Trophoblast cell (in vitro differentiated cells and primary cell): ENCODE measurements around the gene ASPRV1.

Experiments used
- DNase-seq, 2 donors: peaks; one replicate each; pipeline ENCODE4 v3.0.0-alpha.2; 2016
- H2AFZ ChIP-seq: 2 replicates; pipeline ENCODE4 v1.6.1; 2013; ENCODE audit warnings: low read length, moderate library complexity, mild to moderate bottlenecking; ENCODE audit not compliant: insufficient read depth, poor library complexity
- H2AK5ac ChIP-seq: 2 replicates; pipeline ENCODE4 v1.6.1; 2013; ENCODE audit warnings: mild to moderate bottlenecking, low read length
- H2BK120ac ChIP-seq: 2 replicates; pipeline ENCODE4 v1.6.1; 2013; ENCODE audit warnings: low read length, mild to moderate bottlenecking, moderate library complexity; ENCODE audit not compliant: insufficient read depth, poor library complexity
- H2BK12ac ChIP-seq: 2 replicates; pipeline ENCODE4 v1.6.1; 2013; ENCODE audit warnings: mild to moderate bottlenecking, low read length, moderate library complexity
- H2BK5ac ChIP-seq: 2 replicates; pipeline ENCODE4 v1.6.1; 2013; ENCODE audit warnings: low read length, low read depth, moderate library complexity, mild to moderate bottlenecking; ENCODE audit not compliant: poor library complexity
- H3K14ac ChIP-seq: 2 replicates; pipeline ENCODE4 v1.6.1; 2013; ENCODE audit warnings: mild to moderate bottlenecking, low read length
- H3K18ac ChIP-seq: 2 replicates; pipeline ENCODE4 v1.6.1; 2013; ENCODE audit warnings: mild to moderate bottlenecking, low read length
- H3K23ac ChIP-seq: 2 replicates; pipeline ENCODE4 v1.6.1; 2013; ENCODE audit warnings: low read length
- H3K27ac ChIP-seq: 2 replicates; pipeline ENCODE4 v1.5.1; 2013; ENCODE audit warnings: low read depth, mild to moderate bottlenecking, inconsistent platforms, low read length, moderate library complexity
- H3K27me3 ChIP-seq: 2 replicates; pipeline ENCODE4 v1.6.1; 2013; ENCODE audit warnings: inconsistent platforms, mild to moderate bottlenecking, low read length, moderate library complexity; ENCODE audit not compliant: insufficient read depth
- H3K36me3 ChIP-seq, 2 experiments: 1 replicate in 1 of 2; 2 replicates in 1 of 2; pipeline ENCODE4 v1.6.1; 2013; ENCODE audit warnings: low read length in 2 of 2, mild to moderate bottlenecking in 2 of 2, moderate library complexity in 1 of 2; ENCODE audit not compliant: insufficient read depth in 2 of 2, control insufficient read depth in 1 of 2
- H3K4ac ChIP-seq: 2 replicates; pipeline ENCODE4 v1.6.1; 2013; ENCODE audit warnings: low read depth, mild to moderate bottlenecking, low read length, moderate library complexity
- H3K4me1 ChIP-seq, 2 experiments: 1 replicate in 1 of 2; 2 replicates in 1 of 2; pipeline ENCODE4 v1.6.1; 2013; ENCODE audit warnings: low read length in 2 of 2, mild to moderate bottlenecking in 2 of 2, moderate library complexity in 1 of 2; ENCODE audit not compliant: insufficient read depth in 2 of 2, control insufficient read depth in 1 of 2
- H3K4me2 ChIP-seq: 2 replicates; pipeline ENCODE4 v1.6.1; 2013; ENCODE audit warnings: inconsistent platforms, mild to moderate bottlenecking, low read length, moderate library complexity
- H3K4me3 ChIP-seq: 2 replicates; pipeline ENCODE4 v1.5.1; 2013; ENCODE audit warnings: mild to moderate bottlenecking, low read depth, low read length, inconsistent platforms
- H3K79me1 ChIP-seq: one replicate; pipeline ENCODE4 v1.6.1; 2013; ENCODE audit warnings: low read length
- H3K79me2 ChIP-seq: 2 replicates; pipeline ENCODE4 v1.6.1; 2013; ENCODE audit warnings: low read length, mild to moderate bottlenecking; ENCODE audit not compliant: control insufficient read depth, insufficient read depth, poor library complexity
- H3K9ac ChIP-seq: 2 replicates; pipeline ENCODE4 v1.6.1; 2013; ENCODE audit warnings: mild to moderate bottlenecking, low read length
- H3K9me3 ChIP-seq: 2 replicates; pipeline ENCODE4 v1.6.1; 2013; ENCODE audit warnings: low read depth, mild to moderate bottlenecking, control low read depth, inconsistent platforms, low read length; ENCODE audit not compliant: insufficient read depth
- H4K12ac ChIP-seq: 2 replicates; pipeline ENCODE4 v1.6.1; 2013; ENCODE audit warnings: low read depth, mild to moderate bottlenecking, low read length, moderate library complexity
- H4K8ac ChIP-seq: 2 replicates; pipeline ENCODE4 v1.6.1; 2013; ENCODE audit warnings: low read depth, mild to moderate bottlenecking, low read length, moderate library complexity
- H4K91ac ChIP-seq: one replicate; pipeline ENCODE4 v1.6.1; 2013; ENCODE audit warnings: low read depth, mild to moderate bottlenecking, low read length, moderate library complexity
- WGBS: extraction: QIAGEN DNeasy Blood & Tissue Kit; methylation state at CpG from one replicate; pipeline ENCODE4 v1.1.7; 2013; ENCODE audit warnings: missing lambda C conversion rate; ENCODE audit not compliant: insufficient read length, insufficient coverage; ENCODE audit errors: extremely low coverage; 5-methylcytosine and 5-hydroxymethylcytosine counted together

The ASPRV1 gene

DNA sequence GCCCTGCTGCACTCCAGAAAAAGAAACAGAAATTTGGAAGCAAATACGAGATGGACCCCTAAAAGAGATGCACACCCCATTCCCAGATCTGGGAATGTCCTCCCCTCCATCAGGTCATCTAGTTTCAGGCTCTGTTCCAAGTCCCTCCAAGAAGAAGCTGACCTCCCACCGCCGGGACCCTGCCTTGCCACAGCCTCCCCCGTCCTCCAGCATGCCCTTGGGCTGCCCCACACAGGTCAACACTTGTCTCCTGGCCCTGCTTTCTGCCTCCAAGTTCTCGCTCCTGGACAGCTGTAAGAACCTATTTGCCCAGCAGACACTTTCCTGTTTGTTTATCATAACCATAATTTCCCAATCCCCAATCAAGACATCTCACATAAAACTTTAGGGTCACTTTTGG is 2.0 kb downstream of the ASPRV1 start:
- Histone ChIP-seq H3K4me3 (no peak overlapping the region), H4K8ac (no peak overlapping the region), H3K4me2 (no peak overlapping the region), H2BK5ac (no peak overlapping the region), H3K4ac (no peak overlapping the region), H3K79me2 (no peaks in the 10 kb centered on the region), H3K79me1 (no peaks in the 10 kb centered on the region), H3K36me3 (no peaks in the 10 kb centered on the region), H2BK12ac (no peak overlapping the region), H3K23ac (no peak overlapping the region), H3K27me3 (no peaks in the 10 kb centered on the region), H2BK120ac (no peak overlapping the region), H2AFZ (no peak overlapping the region), H3K4me1 (no peaks in the 10 kb centered on the region), H2AK5ac (no peak overlapping the region), H3K18ac (no peak overlapping the region), H3K14ac (no peak overlapping the region), H3K9ac (no peak overlapping the region), H3K27ac (no peak overlapping the region), H3K9me3 (no peaks in the 10 kb centered on the region), H4K12ac (no peak overlapping the region), H4K91ac (no peak overlapping the region)
- DNase-seq, result no peak
- WGBS, result no CpG with 5 or more reads among the region's 5 CpGs

DNA sequence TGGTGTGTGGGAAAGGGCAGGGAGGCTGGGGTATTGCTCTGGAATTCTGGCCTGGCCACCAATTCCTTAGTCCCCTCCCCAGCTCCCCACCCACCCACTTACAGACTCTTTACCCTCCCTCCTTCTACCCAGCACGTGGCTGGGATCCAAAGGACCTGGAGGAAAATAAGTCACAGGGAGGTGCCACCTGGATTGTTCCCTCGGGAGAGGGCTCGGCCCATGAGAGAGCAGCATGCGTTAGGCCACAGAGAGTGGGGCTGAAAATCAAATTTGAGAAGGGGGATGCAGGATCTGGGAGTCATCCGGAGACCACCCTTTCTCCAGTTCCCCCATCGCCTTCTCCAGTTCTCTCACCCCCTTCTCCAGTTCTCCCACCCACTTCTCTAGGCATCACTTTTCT is 3.0 kb downstream of the ASPRV1 start:
- Histone ChIP-seq H3K4me2 (no peak overlapping the region), H4K12ac (no peak overlapping the region), H2BK120ac (no peak overlapping the region), H3K14ac (no peak overlapping the region), H3K23ac (no peak overlapping the region), H3K4me1 (no peaks in the 10 kb centered on the region), H2BK12ac (no peak overlapping the region), H3K79me2 (no peaks in the 10 kb centered on the region), H2AK5ac (no peak overlapping the region), H2BK5ac (no peak overlapping the region), H3K27me3 (no peaks in the 10 kb centered on the region), H4K91ac (no peak overlapping the region), H3K9me3 (peaks cover 1% of the 10 kb centered on the region), H3K36me3 (no peaks in the 10 kb centered on the region), H3K79me1 (no peaks in the 10 kb centered on the region), H3K4ac (no peak overlapping the region), H4K8ac (no peak overlapping the region), H3K4me3 (no peak overlapping the region), H3K18ac (no peak overlapping the region), H2AFZ (no peak overlapping the region), H3K27ac (no peak overlapping the region), H3K9ac (no peak overlapping the region)
- no peak for DNase-seq
- WGBS, result no CpG with 5 or more reads among the region's 6 CpGs

DNA sequence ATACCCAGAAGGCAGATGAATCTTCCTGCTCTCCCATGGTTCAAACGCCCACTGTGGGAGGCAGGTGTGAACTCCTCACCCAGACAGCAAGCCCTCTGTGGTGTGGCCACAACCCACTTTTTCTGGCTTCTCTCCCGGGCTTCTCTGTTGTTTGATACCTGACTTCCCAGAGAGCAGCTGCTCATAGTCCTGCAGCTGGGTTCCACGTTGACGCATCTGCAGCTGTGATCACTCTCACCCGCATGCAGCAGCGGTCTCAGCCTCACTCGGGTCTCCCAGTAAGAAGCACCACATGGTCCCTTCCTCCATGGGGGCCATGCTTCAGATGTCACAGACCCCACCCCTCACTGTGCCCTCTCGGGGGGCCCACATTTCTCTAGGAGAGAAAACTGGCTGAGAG is 3.5 kb downstream of the ASPRV1 start:
- H2BK5ac ChIP-seq, result no peak overlapping the region
- H3K79me1 ChIP-seq, result no peaks in the 10 kb centered on the region
- H3K18ac ChIP-seq, result no peak overlapping the region
- no peaks in the 10 kb centered on the region for H3K4me1 ChIP-seq
- no peaks in the 10 kb centered on the region for H3K79me2 ChIP-seq
- H4K8ac ChIP-seq, result no peak overlapping the region
- H3K4ac ChIP-seq, result no peak overlapping the region
- DNase-seq, result peak in 1 of 2 donors; percentile 51
- H2AK5ac ChIP-seq, result no peak overlapping the region
- H2AFZ ChIP-seq, result no peak overlapping the region
- H3K9me3 ChIP-seq, result peaks cover 1% of the 10 kb centered on the region
- H3K36me3 ChIP-seq, result no peaks in the 10 kb centered on the region
- no peak overlapping the region for H4K91ac ChIP-seq
- no peak overlapping the region for H3K23ac ChIP-seq
- no peak overlapping the region for H3K4me3 ChIP-seq
- H2BK120ac ChIP-seq, result no peak overlapping the region
- no peak overlapping the region for H2BK12ac ChIP-seq
- WGBS, result no CpG with 5 or more reads among the region's 8 CpGs
- no peaks in the 10 kb centered on the region for H3K27me3 ChIP-seq
- no peak overlapping the region for H3K9ac ChIP-seq
- no peak overlapping the region for H3K4me2 ChIP-seq
- no peak overlapping the region for H3K27ac ChIP-seq
- no peak overlapping the region for H4K12ac ChIP-seq
- no peak overlapping the region for H3K14ac ChIP-seq

DNA sequence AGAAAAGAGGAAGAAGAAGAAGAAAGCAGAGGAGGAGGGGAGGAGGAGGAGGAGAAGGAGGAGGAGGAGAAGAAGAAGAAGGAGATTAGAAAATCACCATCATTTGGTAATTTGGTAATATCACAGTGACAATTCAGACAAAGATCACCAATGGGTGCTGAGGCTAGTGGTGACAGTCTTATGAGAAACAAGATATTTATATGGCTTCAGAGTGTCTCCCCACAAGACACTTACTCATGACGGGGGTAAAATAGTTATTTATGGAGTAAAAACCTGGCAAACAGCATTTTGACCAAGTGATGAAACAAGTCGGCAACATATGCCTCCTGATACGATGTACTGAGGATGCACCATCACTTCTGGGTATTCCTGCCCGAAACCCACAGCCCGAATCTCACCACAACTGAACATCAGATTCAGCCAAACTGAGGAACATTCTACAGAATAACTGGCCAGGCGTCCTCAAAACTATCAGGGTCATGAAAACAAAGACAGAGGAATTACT is 4.9 kb downstream of the ASPRV1 start:
- no peak overlapping the region for H4K12ac ChIP-seq
- H3K79me2 ChIP-seq, result no peaks in the 10 kb centered on the region
- no peak overlapping the region for H3K18ac ChIP-seq
- no peaks in the 10 kb centered on the region for H3K4me1 ChIP-seq
- WGBS, result no CpG with 5 or more reads among the region's 6 CpGs
- no peak overlapping the region for H4K91ac ChIP-seq
- H3K4me2 ChIP-seq, result no peak overlapping the region
- H2AFZ ChIP-seq, result no peak overlapping the region
- no peak overlapping the region for H2AK5ac ChIP-seq
- no peak overlapping the region for H3K9ac ChIP-seq
- no peak overlapping the region for H3K4ac ChIP-seq
- H2BK5ac ChIP-seq, result no peak overlapping the region
- peak in 1 of 2 donors; percentile 38 for DNase-seq
- H3K9me3 ChIP-seq, result peaks cover 1% of the 10 kb centered on the region
- no peaks in the 10 kb centered on the region for H3K27me3 ChIP-seq
- no peak overlapping the region for H3K23ac ChIP-seq
- no peak overlapping the region for H3K14ac ChIP-seq
- no peak overlapping the region for H3K4me3 ChIP-seq
- no peak overlapping the region for H2BK120ac ChIP-seq
- H4K8ac ChIP-seq, result no peak overlapping the region
- H3K79me1 ChIP-seq, result no peaks in the 10 kb centered on the region
- H2BK12ac ChIP-seq, result no peak overlapping the region
- H3K27ac ChIP-seq, result no peak overlapping the region
- H3K36me3 ChIP-seq, result no peaks in the 10 kb centered on the region
